ENCODE data around the gene PARD6A.

Gene PARD6A

GRCh38 chr16:67665598-67665997 lies 4.8 kb downstream of the PARD6A start:
- no peak for TF ChIP-seq CTCF (IDR thresholded peaks at IDR 0.05; ENCODE audit: borderline replicate concordance, control extremely low read depth, extremely low read depth, insufficient read depth, missing control alignments)
- in situ Hi-C loops (cut with MboI; ENCODE audit: low sequenced_read_pairs, unreplicated experiment) = no loop called here
- DNase-seq (ENCODE audit: low spot score) = no peak

- DNase-seq (ENCODE audit: low spot score) = no peak
- TF ChIP-seq CTCF (IDR thresholded peaks at IDR 0.05; ENCODE audit: borderline replicate concordance, control extremely low read depth, extremely low read depth, insufficient read depth, missing control alignments) = no peak
- in situ Hi-C loops (cut with MboI; ENCODE audit: low sequenced_read_pairs, unreplicated experiment) = no loop called here
Observed at GRCh38 chr16:67666032-67666551, 5.3 kb downstream of the PARD6A start.

- TF ChIP-seq CTCF (IDR thresholded peaks at IDR 0.05; ENCODE audit: borderline replicate concordance, control extremely low read depth, extremely low read depth, insufficient read depth, missing control alignments) = no peak
- in situ Hi-C loops (cut with MboI; ENCODE audit: low sequenced_read_pairs, unreplicated experiment) = no loop called here
Observed at GRCh38 chr16:67666559-67667452, 6.0 kb downstream of the PARD6A start, which contains the start of the genes C16orf86 and ENKD1. Gene C16orf86 (plus strand): TSS chr16:67666814. CDS start chr16:67666971, 157 bp downstream. Gene ENKD1 (minus strand): TSS chr16:67666750. CDS start chr16:67666442, 308 bp downstream.

GRCh38 chr16:67667453-67667816 lies 6.7 kb downstream of the PARD6A start:
- DNase-seq (ENCODE audit: low spot score) = no peak
- in situ Hi-C loops (cut with MboI; ENCODE audit: low sequenced_read_pairs, unreplicated experiment) = no loop called here
- TF ChIP-seq CTCF (IDR thresholded peaks at IDR 0.05; ENCODE audit: borderline replicate concordance, control extremely low read depth, extremely low read depth, insufficient read depth, missing control alignments) = no peak

More at GRCh38 chr16:67666559-67667452, 6.0 kb downstream of the PARD6A start, which contains the start of the genes C16orf86 and ENKD1:
- peak; percentile 96 for DNase-seq (ENCODE audit: low spot score)

- TF ChIP-seq CTCF (IDR thresholded peaks at IDR 0.05; ENCODE audit: borderline replicate concordance, control extremely low read depth, extremely low read depth, insufficient read depth, missing control alignments) = peak; percentile 88
- DNase-seq (ENCODE audit: low spot score) = peak; percentile 94
- in situ Hi-C loops (cut with MboI; ENCODE audit: low sequenced_read_pairs, unreplicated experiment) = no loop called here
Observed at GRCh38 chr16:67667817-67668494, 7.2 kb downstream of the PARD6A start.

- TF ChIP-seq CTCF (IDR thresholded peaks at IDR 0.05; ENCODE audit: borderline replicate concordance, control extremely low read depth, extremely low read depth, insufficient read depth, missing control alignments) = peak; percentile 16
- in situ Hi-C loops (cut with MboI; ENCODE audit: low sequenced_read_pairs, unreplicated experiment) = no loop called here
Observed at GRCh38 chr16:67668495-67669157, 7.9 kb downstream of the PARD6A start.

More at GRCh38 chr16:67668495-67669157, 7.9 kb downstream of the PARD6A start:
- no peak for DNase-seq (ENCODE audit: low spot score)
